ENCODE data around the gene TSR2. TPM values are rescaled to one million over a fixed set of nuclear protein-coding genes. Genes with fewer than 3 reads are reported as not detected.

TSR2 gene, protein sequence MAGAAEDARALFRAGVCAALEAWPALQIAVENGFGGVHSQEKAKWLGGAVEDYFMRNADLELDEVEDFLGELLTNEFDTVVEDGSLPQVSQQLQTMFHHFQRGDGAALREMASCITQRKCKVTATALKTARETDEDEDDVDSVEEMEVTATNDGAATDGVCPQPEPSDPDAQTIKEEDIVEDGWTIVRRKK
- 14.0 TPM for total RNA-seq

DNA sequence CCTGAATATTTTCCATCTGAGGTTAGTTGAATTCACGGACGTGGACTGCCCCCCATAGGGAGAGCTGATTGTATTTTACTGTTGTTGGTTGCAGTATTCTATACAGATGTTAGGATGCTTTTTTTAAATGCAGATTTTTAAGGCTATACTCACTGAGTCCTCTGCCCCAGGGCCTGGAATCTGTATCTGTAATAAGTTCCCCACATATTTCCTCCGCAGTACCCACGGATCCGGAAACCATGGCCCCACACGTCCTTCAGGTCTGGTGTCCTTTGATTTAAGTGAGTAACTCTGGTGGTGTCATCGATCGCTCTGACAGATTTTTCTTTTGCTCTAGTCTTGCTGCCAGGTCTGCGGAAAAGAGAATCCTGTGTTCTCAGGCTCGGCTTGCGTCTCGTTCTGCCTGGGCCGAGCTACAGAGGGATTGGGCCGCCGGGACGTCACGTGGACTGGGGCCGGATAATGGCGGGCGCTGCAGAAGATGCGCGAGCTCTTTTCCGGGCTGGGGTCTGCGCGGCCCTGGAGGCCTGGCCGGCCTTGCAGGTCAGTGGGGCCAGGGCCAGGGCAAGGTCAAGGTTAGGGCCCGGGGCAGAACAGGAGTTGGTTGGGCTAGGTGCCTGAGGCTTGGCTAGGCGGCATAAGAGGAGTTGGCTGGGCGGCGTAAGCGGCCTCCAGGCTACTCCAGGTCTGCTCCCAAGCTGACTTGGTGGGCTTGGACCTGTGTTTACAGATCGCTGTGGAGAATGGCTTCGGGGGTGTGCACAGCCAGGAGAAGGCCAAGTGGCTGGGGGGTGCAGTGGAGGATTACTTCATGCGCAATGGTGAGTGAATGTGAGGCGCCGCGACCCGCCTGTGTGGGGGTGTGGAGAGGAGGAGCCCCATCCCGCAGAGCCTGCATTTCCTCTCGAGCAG is at the start of gene TSR2:
TSS of gene TSR2 (plus strand) at position 445 of the 912 bp plus-strand sequence. CDS start at position 463, 18 bp downstream.
- H3K27me3 ChIP-seq, result no peaks in the 10 kb centered on the region
- peak within 1 kb of the TSS; percentile 54 to 89 for H3K4me3 ChIP-seq
- TF ChIP-seq, protein P1, sequence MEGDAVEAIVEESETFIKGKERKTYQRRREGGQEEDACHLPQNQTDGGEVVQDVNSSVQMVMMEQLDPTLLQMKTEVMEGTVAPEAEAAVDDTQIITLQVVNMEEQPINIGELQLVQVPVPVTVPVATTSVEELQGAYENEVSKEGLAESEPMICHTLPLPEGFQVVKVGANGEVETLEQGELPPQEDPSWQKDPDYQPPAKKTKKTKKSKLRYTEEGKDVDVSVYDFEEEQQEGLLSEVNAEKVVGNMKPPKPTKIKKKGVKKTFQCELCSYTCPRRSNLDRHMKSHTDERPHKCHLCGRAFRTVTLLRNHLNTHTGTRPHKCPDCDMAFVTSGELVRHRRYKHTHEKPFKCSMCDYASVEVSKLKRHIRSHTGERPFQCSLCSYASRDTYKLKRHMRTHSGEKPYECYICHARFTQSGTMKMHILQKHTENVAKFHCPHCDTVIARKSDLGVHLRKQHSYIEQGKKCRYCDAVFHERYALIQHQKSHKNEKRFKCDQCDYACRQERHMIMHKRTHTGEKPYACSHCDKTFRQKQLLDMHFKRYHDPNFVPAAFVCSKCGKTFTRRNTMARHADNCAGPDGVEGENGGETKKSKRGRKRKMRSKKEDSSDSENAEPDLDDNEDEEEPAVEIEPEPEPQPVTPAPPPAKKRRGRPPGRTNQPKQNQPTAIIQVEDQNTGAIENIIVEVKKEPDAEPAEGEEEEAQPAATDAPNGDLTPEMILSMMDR (IDR thresholded peaks at IDR 0.05), result peak in 1 of 3 experiments; percentile 26
- peak; percentile 63 to 88 for DNase-seq (ENCODE audit: low spot score in 2 of 2)
- intact Hi-C loops (cut with DNase I), result loop anchor here (1.0 to 10.0 kb wide), 6 partner anchors 56 to 755 kb away; partner anchors contain the start of genes FGD1, GNL3L, HUWE1 and PHF8
- no peaks in the 10 kb centered on the region for H3K36me3 ChIP-seq
- H3K27ac ChIP-seq, result peak within 1 kb of the TSS; percentile 38 to 56
- H3K4me1 ChIP-seq, result peaks cover 0 to 6% of the 10 kb centered on the region in 2 donors
- H3K9me3 ChIP-seq, result no peaks in the 10 kb centered on the region

GRCh38 chrX:54397113-54397512 is 43.1 kb upstream of the TSR2 start:
- H3K4me3 ChIP-seq, result no peak overlapping the region
- no peaks in the 10 kb centered on the region for H3K4me1 ChIP-seq
- intact Hi-C loops (cut with DNase I), result no loop called here
- H3K36me3 ChIP-seq, result no peaks in the 10 kb centered on the region
- no peak overlapping the region for H3K27ac ChIP-seq
- no peaks in the 10 kb centered on the region for H3K9me3 ChIP-seq
- TF ChIP-seq, protein P1 (IDR thresholded peaks at IDR 0.05), result no peak
- DNase-seq (ENCODE audit: low spot score in 2 of 2), result no peak
- no peaks in the 10 kb centered on the region for H3K27me3 ChIP-seq

DNA sequence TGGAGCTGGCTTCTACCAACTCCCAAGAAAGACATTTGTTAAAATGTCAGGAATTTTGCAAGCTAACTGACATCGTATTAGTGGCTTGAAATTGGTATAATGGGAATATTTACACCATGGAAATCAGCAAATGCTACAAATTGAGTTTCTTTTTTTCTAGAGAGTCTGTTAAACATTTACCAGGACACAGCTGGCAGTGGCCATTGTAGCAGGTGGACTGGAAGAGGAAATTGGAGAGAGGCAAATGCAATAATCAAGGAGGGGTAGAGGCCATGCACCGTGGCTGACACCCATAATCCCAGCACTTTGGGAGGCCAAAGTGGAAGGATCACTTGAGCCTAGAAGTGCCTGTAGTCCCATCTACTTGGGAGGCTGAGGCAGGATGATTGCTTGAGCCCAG is 32.9 kb upstream of the TSR2 start:
- Histone ChIP-seq H3K4me1 (no peaks in the 10 kb centered on the region), H3K4me3 (no peak overlapping the region), H3K9me3 (no peaks in the 10 kb centered on the region), H3K27ac (no peak overlapping the region), H3K27me3 (no peaks in the 10 kb centered on the region), H3K36me3 (no peaks in the 10 kb centered on the region)
- DNase-seq (ENCODE audit: low spot score in 2 of 2), result no peak
- TF ChIP-seq, protein P1 (IDR thresholded peaks at IDR 0.05), result no peak
- intact Hi-C loops (cut with DNase I), result no loop called here

DNA sequence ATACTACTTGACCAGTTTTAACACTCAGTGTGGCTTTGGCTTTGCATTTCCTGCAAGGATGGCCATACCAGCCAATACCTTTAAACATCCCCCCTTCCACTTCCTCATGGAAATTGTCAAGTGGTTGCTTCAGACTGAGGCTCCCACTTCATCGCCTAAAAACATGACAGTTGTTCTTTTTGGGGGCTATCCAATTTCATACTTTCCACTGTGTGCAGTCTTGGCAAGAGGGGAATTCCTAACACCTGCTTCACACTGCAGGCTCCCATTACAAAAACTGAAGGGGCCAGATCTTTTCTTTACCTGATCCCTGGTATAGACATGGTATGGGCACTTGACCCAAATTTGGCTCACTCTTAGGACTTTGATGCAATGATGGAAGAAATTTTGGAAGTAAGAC is 28.5 kb upstream of the TSR2 start:
- no peak for DNase-seq (ENCODE audit: low spot score in 2 of 2)
- Histone ChIP-seq H3K27me3 (no peaks in the 10 kb centered on the region), H3K4me1 (no peaks in the 10 kb centered on the region), H3K9me3 (no peaks in the 10 kb centered on the region), H3K27ac (no peak overlapping the region), H3K4me3 (no peak overlapping the region), H3K36me3 (no peaks in the 10 kb centered on the region)
- intact Hi-C loops (cut with DNase I), result no loop called here
- TF ChIP-seq, protein P1 (IDR thresholded peaks at IDR 0.05), result no peak

DNA sequence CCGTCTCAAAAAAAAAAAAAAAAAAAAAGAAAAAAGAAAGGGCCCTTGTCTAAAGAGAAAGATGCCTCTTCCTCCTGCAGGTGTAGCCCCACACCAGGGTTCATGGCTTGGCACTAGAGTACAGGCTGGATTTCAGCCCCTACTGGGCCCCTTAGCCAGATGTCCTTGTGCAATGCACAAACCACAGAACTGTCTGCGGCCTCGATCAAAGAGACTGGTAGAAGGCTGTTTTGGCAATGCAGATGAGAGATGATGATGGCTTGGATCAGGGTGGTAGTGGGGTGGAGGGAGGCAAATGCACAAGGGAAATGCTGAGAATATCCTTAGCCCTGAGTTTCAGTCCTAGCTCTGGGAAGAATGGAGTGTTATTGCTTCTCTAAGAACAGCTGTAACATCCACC is 26.5 kb upstream of the TSR2 start:
- intact Hi-C loops (cut with DNase I), result no loop called here
- no peak overlapping the region for H3K4me3 ChIP-seq
- no peaks in the 10 kb centered on the region for H3K9me3 ChIP-seq
- no peak for DNase-seq (ENCODE audit: low spot score in 2 of 2)
- H3K27me3 ChIP-seq, result no peaks in the 10 kb centered on the region
- H3K4me1 ChIP-seq, result no peaks in the 10 kb centered on the region
- TF ChIP-seq, protein P1 (IDR thresholded peaks at IDR 0.05), result no peak
- no peak overlapping the region for H3K27ac ChIP-seq
- H3K36me3 ChIP-seq, result no peaks in the 10 kb centered on the region

Data from ascending aorta (tissue), 2 donors.